Activated effector memory CD4-positive, alpha-beta T cell treated with anti-CD3 and anti-CD28 coated beads, Interleukin-2, amount 50 U/mL, for 16 hours (primary cell): Measurements from ENCODE around the gene SNRNP40.
"Not testable (repeated sequence)": the region's sequence is repeated elsewhere in the genome, so short reads cannot be mapped to it uniquely, and the experiment has no call there.

ENCODE experiments used
- DNase-seq: peaks from one replicate; pipeline ENCODE4 v3.0.0-alpha.2; 2020

The SNRNP40 gene

DNA sequence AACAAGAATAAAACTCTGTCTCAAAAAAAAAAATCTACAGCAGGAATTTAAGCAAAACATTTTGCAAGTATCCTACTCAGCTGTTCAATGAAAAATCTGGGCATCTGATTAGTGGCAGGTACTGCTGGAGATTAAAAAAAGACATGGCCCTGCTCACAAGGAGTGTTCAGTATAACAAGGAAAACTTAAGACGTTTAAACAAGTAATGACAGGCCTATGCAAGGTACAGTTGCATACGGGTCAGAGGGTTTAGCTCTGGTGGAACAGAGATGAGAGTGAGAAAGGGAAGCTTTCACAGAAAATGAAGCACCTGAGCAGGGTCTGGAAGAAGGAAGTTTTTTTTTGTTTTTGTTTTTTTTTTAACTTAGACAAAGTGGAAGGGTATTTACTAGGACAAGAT, 23.0 kb downstream of the SNRNP40 start:
- DNase-seq = no peak

- DNase-seq = no peak
These were observed 24.2 kb downstream of the SNRNP40 start for GRCh38 chr1:31272369-31272768.

DNA sequence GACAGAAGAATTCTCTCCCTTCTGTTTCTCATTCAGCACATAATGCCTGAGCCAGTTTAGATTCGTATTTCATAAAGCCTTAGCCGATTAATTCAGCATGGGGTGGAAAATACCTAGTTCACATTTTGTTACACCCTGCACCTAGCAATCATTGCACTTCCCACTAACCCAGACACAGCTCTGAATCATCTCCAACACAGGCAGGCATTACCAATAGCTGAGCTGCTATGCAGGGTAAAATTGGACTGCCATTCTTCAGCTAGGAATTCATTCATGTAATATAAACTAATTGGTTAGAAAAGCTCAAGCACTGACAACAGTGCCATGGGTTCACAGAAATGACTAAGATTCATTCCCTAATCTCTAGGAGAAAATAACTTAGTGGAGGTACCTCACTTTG, 30.0 kb downstream of the SNRNP40 start:
- no peak for DNase-seq

DNA sequence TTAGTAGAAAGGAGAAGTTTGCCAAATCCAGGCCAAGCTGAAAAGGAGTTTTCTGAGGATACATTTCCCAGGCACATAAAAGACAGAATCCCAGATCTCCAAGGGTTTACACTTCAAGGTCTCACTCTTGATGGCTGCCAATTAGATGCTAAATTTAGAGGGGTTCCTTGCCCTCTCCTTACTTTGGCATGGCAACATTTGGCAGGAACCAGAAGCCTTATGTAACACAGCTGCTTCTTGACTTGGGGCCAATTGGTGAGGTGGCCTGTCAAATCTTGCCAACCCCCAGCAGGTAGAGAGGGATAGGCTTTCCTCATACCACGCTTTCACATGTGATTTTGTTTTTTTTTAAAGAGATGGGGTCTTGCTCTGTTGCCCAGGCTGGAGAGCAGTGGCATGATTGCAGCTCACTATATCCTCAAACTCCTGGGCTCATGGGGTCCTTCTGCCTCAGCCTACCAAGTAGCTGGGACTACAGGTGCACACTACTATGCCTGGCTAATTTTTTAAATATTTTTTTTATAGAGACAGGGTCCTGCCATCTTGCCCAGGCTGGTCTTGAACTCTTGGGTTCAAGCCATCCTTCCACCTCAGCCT, 31.7 kb downstream of the SNRNP40 start:
- no peak for DNase-seq

DNA sequence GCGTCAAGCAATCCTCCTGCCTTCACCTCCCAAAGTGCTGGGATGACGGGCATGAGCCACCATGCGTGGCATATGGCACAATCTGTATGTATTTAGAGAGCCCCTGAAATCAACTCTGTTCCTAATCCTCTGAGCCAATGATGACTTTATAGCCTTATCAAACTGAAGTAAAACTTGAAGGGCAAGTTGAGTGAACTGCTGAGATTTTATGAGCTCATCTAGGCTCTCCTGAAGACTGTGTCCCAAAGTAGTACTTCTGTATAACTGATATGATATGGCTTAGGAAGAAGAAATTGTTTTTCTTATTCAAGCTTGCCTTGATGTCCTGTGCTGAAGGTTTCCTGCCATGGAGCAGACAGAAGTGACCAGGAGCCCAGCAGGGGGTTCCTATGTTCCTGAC, 33.2 kb downstream of the SNRNP40 start:
- DNase-seq = no peak

DNA sequence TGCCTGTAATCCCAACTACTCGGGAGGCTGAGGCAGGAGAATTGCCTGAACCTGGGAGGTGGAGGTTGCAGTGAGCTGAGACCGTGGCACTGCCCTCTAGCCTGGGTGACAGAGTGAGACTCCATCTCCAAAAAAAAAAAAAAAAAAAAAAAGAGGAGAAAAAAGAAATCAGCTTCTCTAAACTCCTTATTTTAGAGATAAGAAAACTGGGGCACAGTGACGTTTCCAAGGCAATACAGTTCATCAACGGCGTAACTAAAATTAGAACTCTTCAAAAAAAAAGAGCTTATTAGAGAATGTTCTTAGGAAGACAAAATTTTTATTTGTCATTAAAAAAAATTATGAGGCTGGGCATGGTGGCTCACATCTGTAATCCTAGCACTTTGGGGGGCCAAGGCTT, 34.2 kb downstream of the SNRNP40 start:
- not testable (repeated sequence) for DNase-seq

- no peak for DNase-seq
These were observed 34.7 kb downstream of the SNRNP40 start for GRCh38 chr1:31261916-31262315.

GRCh38 chr1:31259746-31260145, 36.8 kb downstream of the SNRNP40 start:
- DNase-seq = no peak

DNA sequence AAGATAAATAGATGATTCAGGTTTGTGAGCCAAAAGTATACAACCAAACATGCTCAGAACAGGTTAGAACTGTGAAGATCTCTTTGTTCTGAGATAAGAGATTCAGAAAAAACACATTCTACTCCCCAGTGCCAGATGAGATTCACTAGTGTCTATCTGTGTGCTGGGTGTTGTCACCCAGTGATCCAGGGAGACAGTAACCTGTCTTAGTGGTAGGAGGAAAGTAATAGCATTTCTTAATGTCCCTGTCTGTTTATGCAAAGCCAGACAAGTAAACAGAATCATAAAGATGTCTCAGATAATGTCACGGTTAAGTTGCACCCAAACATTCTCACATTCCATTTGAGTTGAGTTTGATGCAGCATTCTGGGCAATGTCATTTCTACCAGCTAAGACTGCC, 38.0 kb downstream of the SNRNP40 start:
- no peak for DNase-seq

GRCh38 chr1:31257213-31257612, 39.4 kb downstream of the SNRNP40 start:
- DNase-seq = no peak

DNA sequence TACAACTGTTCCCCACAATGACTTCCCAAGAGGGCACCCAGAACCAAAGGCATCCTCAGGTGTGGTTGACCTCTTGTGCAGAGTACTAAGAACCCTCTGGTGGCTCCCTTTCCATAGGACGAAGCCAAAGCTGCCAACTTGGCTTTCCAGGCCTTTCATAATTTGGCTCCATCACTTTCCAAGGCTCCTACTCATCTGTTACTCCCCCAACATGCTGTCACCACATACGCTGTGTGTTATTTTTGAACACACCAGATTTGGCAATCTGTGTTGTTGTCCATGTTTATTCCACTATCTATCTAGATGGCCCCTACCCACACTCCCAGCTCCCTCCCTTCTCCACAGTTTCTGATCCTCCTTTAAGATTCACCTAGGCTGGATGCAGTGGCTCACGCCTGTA, 46.7 kb downstream of the SNRNP40 start:
- DNase-seq = no peak

DNA sequence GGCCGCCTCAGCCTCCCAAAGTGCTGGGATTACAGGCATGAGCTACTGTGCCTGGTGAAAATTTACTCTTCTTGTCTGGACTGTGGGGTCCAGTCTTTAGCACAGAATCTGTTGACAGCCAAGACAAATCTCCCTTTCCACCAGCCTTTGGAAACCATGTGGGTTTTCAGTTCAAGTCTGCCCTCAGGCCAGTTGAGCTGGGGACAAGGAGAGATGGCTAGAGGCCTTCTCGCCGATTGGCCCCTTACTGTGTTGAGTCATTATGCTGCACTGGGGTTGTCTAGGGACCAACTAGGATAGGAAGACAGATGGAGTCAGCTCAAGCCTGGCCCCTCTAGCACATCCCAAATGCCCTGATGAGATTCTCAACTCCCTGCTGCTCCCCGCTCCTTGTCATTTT, 48.3 kb downstream of the SNRNP40 start:
- DNase-seq = no peak

GRCh38 chr1:31244326-31244725, 52.3 kb downstream of the SNRNP40 start:
- no peak for DNase-seq

DNA sequence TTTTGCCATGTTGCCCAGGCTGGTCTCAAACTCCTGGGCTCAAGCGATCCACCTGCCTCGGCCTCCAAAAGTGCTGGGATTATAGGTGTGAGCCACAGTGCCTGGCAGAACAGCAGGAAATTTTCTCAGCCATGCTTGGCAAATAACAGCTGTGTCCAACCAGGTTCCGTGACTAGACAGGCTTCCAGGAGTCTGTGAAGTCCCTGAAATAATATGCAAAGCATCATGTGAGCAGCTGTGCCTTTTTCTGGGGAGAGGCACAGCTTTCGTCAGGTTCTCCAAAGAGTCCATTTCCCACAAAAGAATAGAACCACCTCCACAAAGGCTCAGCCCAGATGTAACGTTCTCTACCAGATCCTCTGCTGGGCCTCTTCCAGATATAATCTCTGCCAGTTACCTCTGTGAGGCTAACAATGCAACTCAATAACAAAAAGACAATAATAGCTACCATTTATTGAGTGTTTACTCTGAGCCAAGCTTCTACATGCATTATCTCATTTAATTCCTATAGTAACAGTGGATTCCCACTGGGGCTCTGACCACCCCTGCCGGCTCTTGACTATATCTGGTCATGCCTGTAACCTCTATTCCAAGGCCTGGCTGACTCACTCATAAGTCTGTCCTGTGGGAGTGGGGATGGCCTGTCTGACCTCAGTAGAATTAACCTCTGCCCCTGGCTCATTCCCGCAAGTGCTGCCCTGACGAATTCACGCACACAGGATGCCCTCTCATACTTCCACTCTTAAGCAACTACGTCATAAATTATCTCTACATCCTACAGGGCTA, 52.9 kb downstream of the SNRNP40 start:
- no peak for DNase-seq

- no peak for DNase-seq
These were observed 55.3 kb downstream of the SNRNP40 start for GRCh38 chr1:31241321-31241720.

DNA sequence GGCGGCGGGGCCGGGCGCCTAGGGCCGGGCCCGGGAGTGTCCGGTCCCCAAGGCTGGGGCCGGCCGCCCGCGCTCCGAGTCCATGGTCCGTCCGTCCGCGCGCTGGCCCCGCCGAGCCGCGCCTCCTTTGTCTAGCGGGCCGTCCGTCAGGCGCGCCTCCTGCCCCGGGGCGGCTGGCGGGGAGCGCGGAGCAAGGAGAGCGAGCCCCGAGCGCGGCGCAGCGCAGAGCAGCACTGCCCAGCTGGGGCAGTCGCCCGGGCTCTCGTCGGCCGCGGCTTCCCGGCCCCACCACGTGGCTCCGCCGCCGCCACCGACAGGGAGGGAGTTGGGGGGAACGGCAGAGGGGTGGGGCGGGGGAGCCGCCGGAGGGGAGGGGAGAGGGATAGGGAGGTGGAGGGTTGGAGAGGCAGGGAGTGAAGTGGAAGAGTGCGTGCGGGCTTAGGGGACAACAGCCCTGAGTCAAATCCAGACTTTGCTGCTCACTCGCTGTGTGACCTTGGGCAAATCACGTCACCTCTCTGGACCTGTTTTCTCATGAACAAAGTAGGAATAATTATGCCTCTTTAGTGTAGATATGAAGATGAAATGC, 56.8 kb downstream of the SNRNP40 start, which contains the start of gene NKAIN1:
Gene NKAIN1 (minus strand): TSS at position 235 of the 589 bp plus-strand sequence. CDS start 340 bp downstream, outside the sequence.
- no peak for DNase-seq

- no peak for DNase-seq
These were observed 57.5 kb downstream of the SNRNP40 start for GRCh38 chr1:31238986-31239613.

DNA sequence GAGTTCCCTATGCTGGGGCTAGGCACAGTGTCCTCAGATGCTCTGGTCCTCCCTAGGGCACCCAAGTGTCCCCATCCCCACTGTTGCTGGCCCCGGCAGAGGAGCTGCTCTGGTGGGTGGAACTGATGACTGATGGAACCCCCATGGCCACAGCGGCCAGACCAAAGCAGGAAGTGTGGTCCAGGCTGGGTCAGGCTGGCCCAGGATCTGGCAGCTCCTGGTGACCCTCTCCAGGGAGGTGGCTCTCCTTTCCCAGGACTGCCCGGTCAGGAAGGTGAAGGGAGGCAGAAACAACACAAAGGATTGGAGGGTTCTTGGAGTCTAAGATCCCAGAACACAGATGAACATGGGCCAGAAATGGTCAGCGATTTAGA, 58.0 kb downstream of the SNRNP40 start:
- DNase-seq = no peak

- no peak for DNase-seq
These were observed 61.7 kb downstream of the SNRNP40 start for GRCh38 chr1:31234870-31235269.

- DNase-seq = no peak
These were observed 62.4 kb downstream of the SNRNP40 start for GRCh38 chr1:31234123-31234708.

DNA sequence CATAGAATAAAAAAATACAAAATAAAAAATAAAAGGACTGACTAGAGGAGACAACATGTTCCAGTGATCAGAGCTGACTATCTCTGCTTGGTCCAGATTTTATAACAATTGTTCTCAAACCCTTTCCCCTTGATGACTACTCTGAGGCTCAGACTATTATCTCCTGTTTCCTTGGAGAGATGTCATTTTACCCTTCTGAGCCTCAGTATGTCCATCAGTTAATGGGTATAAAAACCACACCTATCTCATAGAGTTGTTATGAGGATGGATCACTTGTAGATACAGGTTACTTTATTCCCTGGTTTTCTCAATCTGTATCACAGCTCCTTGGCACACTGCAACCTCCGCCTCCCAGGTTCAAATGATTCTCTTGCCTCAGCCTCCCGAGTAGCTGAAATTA, 63.9 kb downstream of the SNRNP40 start:
- no peak for DNase-seq

DNA sequence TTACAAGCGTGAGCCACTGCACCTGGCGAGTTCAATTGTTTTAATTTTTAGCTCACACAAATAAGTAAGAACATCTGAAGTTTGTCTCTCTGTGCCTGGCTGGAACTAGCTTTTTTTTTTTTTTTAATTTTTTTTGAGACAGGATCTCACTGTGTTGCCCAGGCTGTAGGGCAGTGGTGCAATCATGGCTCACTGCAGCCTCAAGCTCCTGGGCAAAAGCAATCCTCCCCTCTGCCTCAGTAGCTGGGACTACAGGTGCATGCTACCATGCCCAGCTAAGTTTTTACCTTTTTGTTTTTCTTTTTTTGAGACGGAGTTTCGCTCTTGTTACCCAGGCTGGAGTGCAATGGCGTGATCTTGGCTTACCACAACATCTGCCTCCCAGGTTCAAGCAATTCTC, 64.8 kb downstream of the SNRNP40 start:
- no peak for DNase-seq

- no peak for DNase-seq
These were observed 66.2 kb downstream of the SNRNP40 start for GRCh38 chr1:31230378-31230777.
